ENCODE results near the gene DHX16.
"Not testable (repeated sequence)": the region's sequence is repeated elsewhere in the genome, so short reads cannot be mapped to it uniquely, and the experiment has no call there.

Gene DHX16

GRCh38 chr6:30682143-30683117, 9.6 kb upstream of the DHX16 start:
- no peak for DNase-seq (ENCODE audit: extremely low read depth, low read depth)
- TF ChIP-seq, protein P1, sequence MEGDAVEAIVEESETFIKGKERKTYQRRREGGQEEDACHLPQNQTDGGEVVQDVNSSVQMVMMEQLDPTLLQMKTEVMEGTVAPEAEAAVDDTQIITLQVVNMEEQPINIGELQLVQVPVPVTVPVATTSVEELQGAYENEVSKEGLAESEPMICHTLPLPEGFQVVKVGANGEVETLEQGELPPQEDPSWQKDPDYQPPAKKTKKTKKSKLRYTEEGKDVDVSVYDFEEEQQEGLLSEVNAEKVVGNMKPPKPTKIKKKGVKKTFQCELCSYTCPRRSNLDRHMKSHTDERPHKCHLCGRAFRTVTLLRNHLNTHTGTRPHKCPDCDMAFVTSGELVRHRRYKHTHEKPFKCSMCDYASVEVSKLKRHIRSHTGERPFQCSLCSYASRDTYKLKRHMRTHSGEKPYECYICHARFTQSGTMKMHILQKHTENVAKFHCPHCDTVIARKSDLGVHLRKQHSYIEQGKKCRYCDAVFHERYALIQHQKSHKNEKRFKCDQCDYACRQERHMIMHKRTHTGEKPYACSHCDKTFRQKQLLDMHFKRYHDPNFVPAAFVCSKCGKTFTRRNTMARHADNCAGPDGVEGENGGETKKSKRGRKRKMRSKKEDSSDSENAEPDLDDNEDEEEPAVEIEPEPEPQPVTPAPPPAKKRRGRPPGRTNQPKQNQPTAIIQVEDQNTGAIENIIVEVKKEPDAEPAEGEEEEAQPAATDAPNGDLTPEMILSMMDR (IDR thresholded peaks at IDR 0.05; ENCODE audit: low read depth, low read length): no peak

DNA sequence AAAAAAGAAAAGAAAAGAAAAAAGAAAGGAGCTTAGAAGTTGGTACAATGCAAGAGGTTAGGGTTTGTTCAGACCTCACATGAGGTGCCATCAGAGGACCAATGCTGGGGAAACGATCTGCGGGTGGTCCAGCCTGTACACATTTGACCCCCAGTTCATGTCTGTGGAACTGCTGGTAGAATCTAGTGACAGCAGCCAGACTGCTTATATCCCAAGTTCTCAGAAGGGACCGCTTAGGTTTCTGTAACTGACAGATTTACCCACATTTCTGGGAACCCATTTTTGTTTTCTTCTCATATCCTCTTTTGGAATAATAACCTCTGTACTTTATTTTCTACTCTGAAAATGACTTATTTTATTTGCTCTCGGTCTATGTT, 8.9 kb upstream of the DHX16 start:
- no peak for DNase-seq (ENCODE audit: extremely low read depth, low read depth)
- TF ChIP-seq, protein P1 (IDR thresholded peaks at IDR 0.05; ENCODE audit: low read depth, low read length): no peak

- TF ChIP-seq, protein P1 (IDR thresholded peaks at IDR 0.05; ENCODE audit: low read depth, low read length): no peak
- DNase-seq (ENCODE audit: extremely low read depth, low read depth): no peak
These were observed 7.1 kb upstream of the DHX16 start for GRCh38 chr6:30679765-30680535.

- TF ChIP-seq, protein P1 (IDR thresholded peaks at IDR 0.05; ENCODE audit: low read depth, low read length): peak; percentile 96
- DNase-seq (ENCODE audit: extremely low read depth, low read depth): no peak
These were observed 6.3 kb upstream of the DHX16 start for GRCh38 chr6:30678964-30679726.

- TF ChIP-seq, protein P1 (IDR thresholded peaks at IDR 0.05; ENCODE audit: low read depth, low read length): no peak
- DNase-seq (ENCODE audit: extremely low read depth, low read depth): no peak
These were observed 4.0 kb upstream of the DHX16 start for GRCh38 chr6:30676660-30677285.

DNA sequence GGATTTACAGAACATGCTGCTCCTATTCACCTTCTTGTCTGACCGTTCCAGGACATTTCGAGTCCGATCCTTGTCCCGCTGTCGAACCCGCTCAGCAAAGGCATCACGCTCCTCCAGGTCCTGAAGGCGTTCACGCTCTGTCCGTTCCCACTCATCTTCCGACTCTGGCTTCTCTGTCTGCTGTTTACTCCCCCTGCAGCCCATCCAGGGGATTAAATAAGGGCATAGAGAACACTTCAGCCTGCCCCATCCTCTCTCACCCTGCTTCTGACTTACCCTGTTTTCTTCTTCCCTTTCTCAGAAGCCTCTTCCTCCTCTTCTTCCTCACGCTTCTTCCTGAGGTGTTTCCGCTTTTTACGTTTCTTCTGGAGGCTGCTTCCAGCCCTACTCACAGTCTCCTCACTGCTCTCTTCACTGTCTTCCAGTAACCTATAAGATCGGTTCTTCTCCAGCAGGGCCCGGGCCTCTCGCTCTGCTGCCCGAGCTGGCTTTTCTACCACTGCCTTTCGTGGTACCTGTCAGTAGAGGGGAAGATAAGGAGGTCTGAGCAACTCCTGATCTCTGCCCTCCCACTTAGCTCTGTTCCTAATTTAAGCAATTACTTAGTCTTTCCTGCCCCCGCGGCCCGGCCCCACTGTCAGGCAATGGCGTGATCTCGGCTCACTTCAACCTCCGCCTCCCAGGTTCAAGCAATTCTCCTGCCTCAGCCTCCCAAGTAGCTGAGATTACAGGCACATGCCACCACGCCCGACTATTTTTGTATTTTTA, 1.9 kb downstream of the DHX16 start:
- no peak for DNase-seq (ENCODE audit: extremely low read depth, low read depth)

GRCh38 chr6:30666300-30666699, 6.5 kb downstream of the DHX16 start:
- DNase-seq (ENCODE audit: extremely low read depth, low read depth): not testable (repeated sequence)

More for the DNA sequence above, 1.9 kb downstream of the DHX16 start:
- TF ChIP-seq, protein P1 (IDR thresholded peaks at IDR 0.05; ENCODE audit: low read depth, low read length): no peak

All from AG09319 (cell line).